Activated CD4-positive, CD25-positive, alpha-beta regulatory T cell (primary cell): Measurements from ENCODE around the gene ZNF784.
A peak's percentile ranks its signal among the peaks of the same experiment; 100 is the strongest.

Experiments used
- DNase-seq, 4 experiments: peaks; one replicate each; lab custom pipeline; 2025; lab: John Stamatoyannopoulos, UW

Gene ZNF784

GRCh38 chr19:55656552-55656951 is 32.2 kb upstream of the ZNF784 start:
- no peak for DNase-seq

GRCh38 chr19:55655648-55656040 is 31.3 kb upstream of the ZNF784 start:
- no peak for DNase-seq

GRCh38 chr19:55654868-55655647 is 30.7 kb upstream of the ZNF784 start, which contains the start of gene U2AF2:
U2AF2 (plus strand) TSS chr19:55655035; CDS start chr19:55655105, 70 bp downstream.
- DNase-seq: peak; percentile 91 to 97 (median 95)

GRCh38 chr19:55654323-55654867 is 30.0 kb upstream of the ZNF784 start:
- peak; percentile 92 to 97 (median 96) for DNase-seq

- peak; percentile 96 to 97 (median 97) for DNase-seq
Observed at GRCh38 chr19:55653651-55654322, 29.4 kb upstream of the ZNF784 start.

GRCh38 chr19:55652311-55653128 is 28.2 kb upstream of the ZNF784 start:
- DNase-seq: no peak

- no peak for DNase-seq
Observed at GRCh38 chr19:55651236-55651635, 26.9 kb upstream of the ZNF784 start.

- no peak for DNase-seq
Observed at GRCh38 chr19:55650602-55651230, 26.4 kb upstream of the ZNF784 start.

- DNase-seq: no peak
Observed at GRCh38 chr19:55650126-55650557, 25.8 kb upstream of the ZNF784 start.

GRCh38 chr19:55649268-55650125 is 25.1 kb upstream of the ZNF784 start:
- no peak for DNase-seq

GRCh38 chr19:55648585-55649267 is 24.4 kb upstream of the ZNF784 start:
- no peak for DNase-seq

GRCh38 chr19:55647732-55648584 is 23.6 kb upstream of the ZNF784 start, which contains the start of gene CCDC106:
CCDC106 (plus strand) TSS chr19:55648212; CDS start chr19:55649047, 835 bp downstream.
- DNase-seq: no peak

GRCh38 chr19:55646889-55647731 is 22.7 kb upstream of the ZNF784 start:
- no peak for DNase-seq

GRCh38 chr19:55645512-55645881 is 21.1 kb upstream of the ZNF784 start:
- no peak for DNase-seq

- DNase-seq: no peak
Observed at GRCh38 chr19:55644842-55645511, 20.6 kb upstream of the ZNF784 start.

GRCh38 chr19:55644191-55644833 is 19.9 kb upstream of the ZNF784 start:
- no peak for DNase-seq

GRCh38 chr19:55643887-55644176 is 19.5 kb upstream of the ZNF784 start:
- no peak for DNase-seq
